Stimulated activated CD8-positive, alpha-beta memory T cell treated with anti-CD3 and anti-CD28 coated beads, Interleukin-12 subunit alpha, Interleukin-12 subunit beta, amount 100 ng/mL, for 24 hours (primary cell): ENCODE results near the gene TPTE.
"Not testable (repeated sequence)": the region's sequence is repeated elsewhere in the genome, so short reads cannot be mapped to it uniquely, and the experiment has no call there.

Source experiments
- DNase-seq: peaks from one replicate; pipeline ENCODE4 v3.0.0-alpha.2; 2020; ENCODE audit errors: extremely low read depth

Gene TPTE

DNA sequence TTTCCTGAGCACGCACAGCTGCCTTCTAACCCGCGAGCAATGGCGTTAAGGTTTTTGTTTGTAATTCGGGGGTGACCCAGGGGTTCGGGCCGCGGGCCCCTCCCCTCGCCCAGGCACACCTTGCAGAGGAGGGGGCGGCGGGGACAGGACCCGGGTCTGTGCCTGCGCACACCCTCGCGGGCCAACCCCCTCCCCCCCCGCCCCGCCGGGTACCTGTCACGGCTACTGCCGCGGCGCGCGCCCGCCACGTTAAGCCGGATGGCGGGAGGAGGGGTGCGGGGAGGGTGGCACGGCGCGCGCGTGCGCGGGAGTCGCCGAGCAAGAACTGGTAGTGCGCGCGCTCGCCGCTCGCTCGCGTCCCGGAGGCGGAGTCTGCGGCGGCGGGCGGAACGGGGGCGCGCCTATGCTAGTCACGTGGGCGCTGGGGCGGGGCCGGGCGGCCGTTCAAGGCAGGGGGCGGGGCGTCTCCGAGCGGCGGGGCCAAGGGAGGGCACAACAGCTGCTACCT is at the start of gene TPTE:
TPTE (plus strand) TSS at position 493 of the 508 bp plus-strand sequence. CDS start 17,141 bp downstream, outside the sequence.
- DNase-seq = no peak

GRCh38 chr21:10471999-10472398 is 49.4 kb upstream of the TPTE start:
- not testable (repeated sequence) for DNase-seq

GRCh38 chr21:10477794-10478193 is 43.6 kb upstream of the TPTE start:
- DNase-seq = not testable (repeated sequence)

DNA sequence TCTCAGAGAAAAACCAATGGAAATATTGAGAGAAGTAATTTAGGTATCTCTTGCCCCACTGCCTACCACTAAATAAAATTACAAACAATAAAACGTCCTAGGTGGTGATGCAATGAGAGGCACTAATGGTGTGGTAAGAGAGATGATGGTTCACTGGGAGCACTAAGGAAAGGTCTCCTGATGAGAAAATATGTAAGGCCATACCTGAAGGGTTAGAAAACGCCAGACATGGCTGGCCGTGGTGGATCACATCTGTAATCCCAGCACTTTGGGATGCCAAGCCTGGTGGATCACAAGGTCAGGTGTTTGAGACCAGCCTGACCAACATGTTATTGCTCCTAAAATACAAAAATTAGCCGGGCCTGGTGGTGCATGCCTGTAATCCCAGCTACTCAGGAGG is 41.5 kb upstream of the TPTE start:
- not testable (repeated sequence) for DNase-seq

GRCh38 chr21:10484864-10485263 is 36.5 kb upstream of the TPTE start:
- DNase-seq = not testable (repeated sequence)

DNA sequence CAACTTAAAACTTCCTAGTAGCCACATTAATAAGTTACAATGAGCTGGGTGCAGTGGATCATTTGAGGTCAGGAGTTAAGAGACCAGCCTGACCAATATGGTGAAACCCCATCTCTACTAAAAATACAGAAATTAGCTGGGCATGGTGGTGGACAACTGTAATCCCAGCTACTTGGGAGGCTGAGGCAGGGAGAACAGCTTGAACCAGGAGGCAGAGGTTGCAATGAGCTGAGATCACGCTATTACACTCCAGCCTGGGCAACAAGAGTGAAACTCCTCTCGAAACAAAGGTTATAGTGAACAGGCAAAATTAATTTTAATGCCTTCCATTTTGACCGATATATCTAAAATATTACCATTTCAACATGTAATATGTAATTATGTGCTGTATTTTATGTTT is 30.9 kb upstream of the TPTE start:
- not testable (repeated sequence) for DNase-seq

DNA sequence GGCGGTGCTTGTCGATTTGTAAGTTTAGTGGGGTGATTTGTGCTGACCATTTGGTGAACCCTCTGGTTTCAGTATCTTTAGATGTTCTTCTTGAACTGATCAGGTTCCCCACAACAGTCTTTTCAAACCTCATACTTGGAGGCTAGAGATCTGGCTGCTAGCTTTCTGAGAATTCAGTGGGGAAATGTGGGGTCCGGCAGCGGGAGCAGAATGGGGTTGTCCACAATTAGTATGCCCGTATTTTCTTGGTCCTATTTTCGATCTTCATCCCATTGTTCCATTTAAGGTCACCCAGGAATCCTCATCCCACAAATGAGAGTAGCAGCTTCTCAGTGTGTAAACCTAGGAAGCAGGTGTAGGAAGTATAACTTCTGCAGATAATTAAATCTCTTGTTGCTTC is 10.3 kb upstream of the TPTE start:
- DNase-seq = no peak

DNA sequence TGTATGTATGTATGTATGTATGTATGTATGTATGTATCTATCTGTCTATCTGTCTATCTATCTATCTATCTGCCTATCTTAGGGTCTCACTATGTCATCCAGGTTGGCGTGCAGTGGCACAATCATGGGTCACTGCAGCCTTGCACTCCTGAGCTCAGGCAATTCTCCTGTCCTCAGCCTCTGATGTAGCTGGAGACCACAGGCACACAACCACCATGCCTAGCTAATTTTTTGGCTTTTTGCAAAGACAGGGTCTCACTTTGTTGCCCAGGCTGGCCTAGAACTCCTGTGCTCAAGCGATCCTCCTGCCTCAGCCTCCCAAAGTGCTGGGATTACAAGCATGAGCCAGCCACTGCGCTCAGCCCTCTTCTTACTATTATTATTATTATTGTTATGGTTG is 4.5 kb upstream of the TPTE start:
- DNase-seq = not testable (repeated sequence)

- DNase-seq = not testable (repeated sequence)
Observed at GRCh38 chr21:10517904-10518303, 3.5 kb upstream of the TPTE start.

DNA sequence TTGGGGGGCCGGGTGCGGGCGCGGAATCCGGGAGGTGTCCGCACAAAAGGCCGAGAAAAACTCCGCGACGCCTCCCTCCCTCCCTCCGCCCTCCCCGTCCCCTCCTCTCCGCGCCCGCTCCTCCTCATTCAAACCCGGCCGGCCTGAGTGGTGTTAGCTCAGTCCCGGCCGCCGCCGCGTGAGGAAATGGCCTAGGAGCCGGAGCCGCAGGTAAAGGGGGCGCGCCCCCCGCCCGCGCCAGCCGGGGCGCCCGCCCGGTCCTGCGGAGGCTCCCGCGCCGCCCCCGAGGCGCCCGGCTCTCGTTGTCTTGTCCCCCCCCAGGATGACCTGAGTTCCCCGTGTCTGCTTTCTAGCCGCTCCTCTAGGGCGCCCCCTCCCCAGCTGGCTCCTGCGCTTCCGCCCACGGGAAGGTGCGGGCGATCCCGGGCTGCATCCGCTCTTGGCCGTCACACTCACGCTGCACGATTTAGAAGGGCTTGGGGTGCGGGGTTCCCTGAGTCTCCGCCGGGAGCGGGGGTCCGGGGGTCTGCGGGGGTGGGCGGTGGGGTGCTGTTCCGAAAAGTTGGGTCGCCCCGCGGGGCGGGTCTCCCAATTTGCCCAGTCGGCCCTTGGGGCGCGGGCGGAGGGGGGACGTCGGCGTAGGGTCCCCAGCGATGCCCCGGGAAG is 585 bp downstream of the TPTE start:
- DNase-seq = not testable (repeated sequence)

DNA sequence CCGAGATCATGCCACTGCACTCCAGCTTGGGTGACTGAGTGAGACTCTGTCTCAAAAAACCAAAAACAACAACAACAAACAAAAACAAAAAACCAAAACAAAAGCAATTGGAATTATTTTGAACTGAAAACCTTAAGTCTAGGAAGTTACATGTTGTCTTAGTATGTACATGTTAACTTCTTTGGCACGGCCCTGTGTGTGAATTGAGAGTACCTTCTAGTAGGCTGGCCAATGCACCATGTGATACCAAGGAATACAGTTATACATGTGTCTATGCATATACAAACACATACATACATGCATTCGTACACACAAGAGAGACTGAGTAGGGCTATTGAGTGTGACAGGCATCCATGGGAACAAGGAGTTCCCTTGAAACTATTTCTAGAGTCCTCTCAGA is 18.6 kb downstream of the TPTE start:
- no peak for DNase-seq

- not testable (repeated sequence) for DNase-seq
Observed at GRCh38 chr21:10544376-10544775, 23.0 kb downstream of the TPTE start.

- not testable (repeated sequence) for DNase-seq
Observed at GRCh38 chr21:10547868-10548267, 26.5 kb downstream of the TPTE start.

DNA sequence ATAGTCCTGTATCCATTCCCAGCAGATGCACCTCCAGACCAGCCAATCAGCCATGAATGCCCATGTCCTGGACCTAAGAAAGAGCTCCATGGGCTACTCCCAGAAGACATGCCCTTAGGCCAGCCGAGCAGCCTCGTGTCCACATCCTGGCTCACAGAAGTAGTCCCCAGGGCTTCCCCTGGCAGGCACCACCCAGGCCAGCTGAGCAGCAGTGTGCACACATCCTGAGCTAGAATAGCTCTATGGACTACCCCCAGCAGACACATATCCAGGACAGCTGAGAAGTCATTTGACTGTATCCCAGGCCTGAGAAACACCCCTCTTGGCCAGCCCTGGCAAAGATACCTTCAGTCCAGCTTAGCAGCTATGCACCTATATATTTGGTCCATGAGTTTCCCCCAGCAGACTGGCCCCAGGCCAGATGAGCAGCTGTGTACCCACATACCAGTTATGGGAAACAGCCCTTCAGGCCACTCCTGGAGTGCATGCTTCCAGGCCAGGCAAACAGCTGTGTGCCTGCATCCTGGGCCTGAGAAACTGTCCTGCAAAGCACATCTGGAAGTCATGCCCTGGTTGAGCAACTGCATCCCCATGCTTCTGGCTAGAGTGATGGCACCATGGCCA is 27.1 kb downstream of the TPTE start:
- not testable (repeated sequence) for DNase-seq

DNA sequence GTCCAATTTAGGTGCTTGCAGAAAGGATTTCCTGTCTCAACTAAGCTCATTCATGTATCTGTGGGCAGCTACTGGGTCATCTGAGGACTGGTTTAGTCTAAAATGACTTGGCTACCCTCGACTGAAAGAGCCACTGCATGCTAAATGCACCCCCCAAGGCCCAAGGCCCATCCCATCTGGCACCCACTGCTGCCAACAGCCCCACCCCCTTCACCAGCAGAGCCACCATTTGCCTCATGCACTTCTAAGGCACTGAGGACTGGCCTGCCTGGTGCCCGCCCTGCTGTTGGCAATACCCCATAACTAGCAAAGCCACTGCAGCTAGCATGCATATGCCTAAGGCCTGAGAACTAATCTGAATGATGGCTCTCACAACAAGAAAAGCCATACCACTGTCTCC is 49.4 kb downstream of the TPTE start:
- not testable (repeated sequence) for DNase-seq

DNA sequence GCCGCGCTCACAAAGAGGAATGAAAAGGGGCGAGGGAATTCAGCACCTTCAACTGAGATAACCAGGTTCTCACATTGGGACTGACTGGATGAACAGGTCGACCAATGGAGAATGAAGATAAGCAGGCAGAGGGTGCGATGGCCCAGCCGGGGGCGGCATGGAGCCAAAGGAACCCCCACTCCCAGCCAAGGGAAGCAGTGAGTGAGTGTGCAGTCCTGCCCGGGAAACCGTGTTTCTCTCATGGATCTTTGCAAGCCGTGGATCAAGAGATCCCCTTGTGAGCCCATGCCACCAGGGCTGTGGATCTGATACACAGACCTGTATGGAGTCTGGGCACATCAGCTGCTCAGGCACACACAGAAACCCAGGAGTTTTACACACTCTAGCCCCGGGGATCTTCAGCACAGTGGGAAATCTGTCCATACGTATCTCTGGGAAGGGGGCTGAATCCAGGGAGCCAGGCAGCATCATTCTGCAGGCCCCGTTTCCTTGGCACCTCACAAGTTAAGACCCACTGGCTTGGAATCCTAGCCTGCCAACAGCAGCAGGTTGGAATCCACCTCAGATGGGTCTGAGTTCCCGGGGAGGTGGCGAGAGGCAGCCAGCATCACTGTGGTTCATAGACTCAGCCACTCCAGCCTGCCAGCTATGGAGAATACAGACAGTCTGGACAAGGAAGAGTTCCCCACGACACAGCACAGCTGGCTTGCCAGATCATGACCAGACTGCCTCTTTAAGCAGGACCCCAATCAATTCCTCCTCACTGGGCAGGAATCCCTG is 53.3 kb downstream of the TPTE start:
- not testable (repeated sequence) for DNase-seq

GRCh38 chr21:10575311-10575667 is 53.9 kb downstream of the TPTE start:
- DNase-seq = no peak

DNA sequence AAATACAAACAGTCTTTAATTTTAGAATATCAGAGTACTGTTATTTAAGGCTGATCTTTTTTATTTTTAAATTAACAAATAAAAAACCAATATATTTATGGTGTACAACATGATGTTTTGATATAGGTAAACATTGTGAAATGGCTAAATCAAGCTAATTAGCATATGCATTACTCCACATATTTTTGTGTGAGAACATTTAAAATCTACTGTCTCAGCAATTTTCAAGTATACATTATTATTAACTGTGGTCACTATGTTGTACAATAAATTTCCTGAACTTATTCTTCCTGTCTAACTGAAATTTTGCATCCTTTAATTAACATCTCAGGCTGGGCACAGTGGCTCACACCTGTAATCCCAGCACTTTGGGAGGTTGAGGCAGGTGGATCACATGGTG is 57.5 kb downstream of the TPTE start:
- DNase-seq = not testable (repeated sequence)

GRCh38 chr21:10589115-10589514 is 67.7 kb downstream of the TPTE start:
- not testable (repeated sequence) for DNase-seq

DNA sequence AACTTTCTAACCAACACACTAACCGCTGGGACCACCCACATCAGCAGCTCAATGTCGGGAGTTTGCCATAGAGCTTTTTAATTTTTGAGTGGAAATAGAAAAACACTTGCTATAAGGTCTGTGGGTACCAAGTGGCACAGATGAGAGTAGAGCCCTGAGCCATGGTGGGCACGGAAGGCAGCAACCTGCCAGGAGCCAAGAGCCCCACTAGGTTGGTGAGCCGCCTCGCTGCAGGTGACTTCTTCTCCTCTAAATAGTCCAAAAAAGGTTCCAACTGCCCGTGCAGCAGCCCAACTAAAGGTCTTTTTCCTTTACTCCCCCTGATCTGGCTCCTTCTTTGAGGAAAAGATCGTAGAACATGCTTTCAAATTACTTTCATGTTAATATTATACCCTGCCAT is 85.7 kb downstream of the TPTE start:
- not testable (repeated sequence) for DNase-seq

DNA sequence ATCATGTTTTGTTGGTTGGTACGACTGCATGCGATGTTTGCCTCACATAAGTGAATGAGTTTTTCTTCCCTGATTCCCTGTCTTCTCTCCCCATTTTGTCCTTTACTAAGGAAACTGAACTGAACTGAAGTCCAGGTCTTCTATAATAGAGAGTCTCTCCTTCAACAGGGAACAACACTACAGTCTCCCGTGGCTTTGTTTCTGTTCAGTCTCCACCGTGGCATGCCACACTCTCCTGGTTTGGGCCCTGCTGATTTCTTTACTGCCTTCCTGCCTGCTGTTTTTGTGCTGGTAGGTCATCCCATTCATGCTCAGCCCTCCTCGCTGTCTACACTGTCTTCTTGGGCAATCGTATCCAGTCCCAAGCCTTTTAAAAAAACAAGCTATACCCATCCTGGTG is 92.9 kb downstream of the TPTE start:
- not testable (repeated sequence) for DNase-seq

DNA sequence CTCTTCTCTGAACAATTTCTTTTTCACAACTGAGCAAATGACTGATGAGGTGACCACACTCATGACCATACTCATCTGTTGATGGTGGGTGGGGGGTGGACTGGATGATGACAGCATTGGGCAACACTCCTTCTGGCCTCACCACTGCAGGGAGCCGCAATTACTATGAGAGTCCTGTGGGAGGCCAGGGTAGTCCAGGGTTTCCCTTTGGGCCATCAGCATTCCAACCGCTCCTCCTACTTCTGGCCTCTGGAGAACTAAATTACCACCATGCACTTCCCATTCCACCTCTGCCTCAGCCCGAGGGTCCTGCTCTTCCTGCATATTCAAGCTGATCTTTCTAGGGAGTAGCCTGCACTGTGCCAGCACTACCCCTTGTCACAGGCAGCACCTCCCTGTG is 94.7 kb downstream of the TPTE start:
- not testable (repeated sequence) for DNase-seq

GRCh38 chr21:10616535-10616934 is 95.2 kb downstream of the TPTE start:
- no peak for DNase-seq
